ENCODE data around the gene HPGDS. TPM values are rescaled to one million over a fixed set of nuclear protein-coding genes. Genes with fewer than 3 reads are reported as not detected.

The HPGDS gene
- total and polyA plus RNA-seq, 2 donors (not counting 1 experiment from before 2014, with no cell fraction given), result not detected

GRCh38 chr4:94336303-94336702 lies 6.3 kb downstream of the HPGDS start:
- H3K9me3 ChIP-seq (ENCODE audit: control extremely low read depth in 1 of 3, control insufficient read depth in 2 of 3, insufficient read depth in 1 of 3, low read length in 2 of 3), result peaks cover 0 to 3% (median 0%) of the 10 kb centered on the region in 3 donors
- H3K27me3 Mint-ChIP-seq, result no peaks in the 10 kb centered on the region
- ATAC-seq (ENCODE audit: low read depth) (no peak), DNase-seq (no peak)
- H4K20me1 ChIP-seq (ENCODE audit: control insufficient read depth, insufficient read depth, low read length, poor library complexity, severe bottlenecking), result no peaks in the 10 kb centered on the region
- H3K9ac ChIP-seq (ENCODE audit: low read length), result no peak overlapping the region
- WGBS (ENCODE audit: insufficient coverage), result 0% methylated on average over 1 of the region's 3 CpGs
- H3K27ac Mint-ChIP-seq, result no peak overlapping the region
- H2AFZ ChIP-seq (ENCODE audit: insufficient read depth, low read depth, low read length, poor library complexity, severe bottlenecking), result no peak overlapping the region
- no peak overlapping the region for H3K4me3 Mint-ChIP-seq
- H3K4me2 ChIP-seq (replicated peaks; ENCODE audit: low read depth, low read length, poor library complexity, severe bottlenecking), result no peak overlapping the region
- no peaks in the 10 kb centered on the region for H3K79me2 ChIP-seq (ENCODE audit: control insufficient read depth, insufficient read depth, low read length)
- no peak overlapping the region for H3K4me3 ChIP-seq (ENCODE audit: control extremely low read depth in 1 of 5, extremely low read depth in 1 of 5, insufficient read depth in 1 of 5, low read depth in 2 of 5, low read length in 4 of 5)
- no peaks in the 10 kb centered on the region for H3K27me3 ChIP-seq (replicated peaks in 1 of 4; ENCODE audit: control extremely low read depth in 1 of 4, control insufficient read depth in 3 of 4, insufficient read depth in 4 of 4, low read length in 3 of 4)
- no peak overlapping the region for H3K27ac ChIP-seq (ENCODE audit: low read length in 2 of 2)
- ChIA-PET CTCF (interaction anchor here (0.6 to 0.9 kb wide), 2 partner anchors 71 to 132 kb away, joined by 3 read pairs; no protein-coding TSS in a partner anchor), POLR2A (no interaction called here)
- H3K4me1 Mint-ChIP-seq, result peaks cover 13% of the 10 kb centered on the region
- intact Hi-C loops (cut with micrococcal nuclease), result no loop called here
- H3K4me1 ChIP-seq (ENCODE audit: control insufficient read depth in 2 of 2, insufficient read depth in 2 of 2, low read length in 2 of 2), result no peaks in the 10 kb centered on the region
- no peaks in the 10 kb centered on the region for H3K9me3 Mint-ChIP-seq (ENCODE audit: insufficient read depth)
- TF ChIP-seq EZH2 (IDR thresholded peaks at IDR 0.05; ENCODE audit: borderline replicate concordance, insufficient read depth, low read depth, low read length, poor library complexity, severe bottlenecking) (no peak), CTCF (IDR thresholded peaks at IDR 0.05) (no peak)
- no peaks in the 10 kb centered on the region for H3K36me3 ChIP-seq (replicated peaks in 1 of 2; ENCODE audit: control extremely low read depth in 1 of 2, control insufficient read depth in 1 of 2, extremely low read depth in 1 of 2, insufficient read depth in 2 of 2, low read length in 1 of 2)

GRCh38 chr4:94334962-94335361 lies 7.7 kb downstream of the HPGDS start:
- ATAC-seq (ENCODE audit: low read depth) (no peak), DNase-seq (no peak)
- intact Hi-C loops (cut with micrococcal nuclease), result no loop called here
- Histone ChIP-seq H3K4me2 (replicated peaks; ENCODE audit: low read depth, low read length, poor library complexity, severe bottlenecking) (no peak overlapping the region), H3K9me3 (ENCODE audit: control extremely low read depth in 1 of 3, control insufficient read depth in 2 of 3, insufficient read depth in 1 of 3, low read length in 2 of 3) (peaks cover 0 to 2% (median 0%) of the 10 kb centered on the region in 3 donors), H4K20me1 (ENCODE audit: control insufficient read depth, insufficient read depth, low read length, poor library complexity, severe bottlenecking) (no peaks in the 10 kb centered on the region), H2AFZ (ENCODE audit: insufficient read depth, low read depth, low read length, poor library complexity, severe bottlenecking) (no peak overlapping the region), H3K36me3 (replicated peaks in 1 of 2; ENCODE audit: control extremely low read depth in 1 of 2, control insufficient read depth in 1 of 2, extremely low read depth in 1 of 2, insufficient read depth in 2 of 2, low read length in 1 of 2) (no peaks in the 10 kb centered on the region), H3K9ac (ENCODE audit: low read length) (no peak overlapping the region), H3K4me3 (ENCODE audit: control extremely low read depth in 1 of 5, extremely low read depth in 1 of 5, insufficient read depth in 1 of 5, low read depth in 2 of 5, low read length in 4 of 5) (no peak overlapping the region), H3K79me2 (ENCODE audit: control insufficient read depth, insufficient read depth, low read length) (no peaks in the 10 kb centered on the region), H3K4me1 (ENCODE audit: control insufficient read depth in 2 of 2, insufficient read depth in 2 of 2, low read length in 2 of 2) (no peaks in the 10 kb centered on the region), H3K27me3 (replicated peaks in 1 of 4; ENCODE audit: control extremely low read depth in 1 of 4, control insufficient read depth in 3 of 4, insufficient read depth in 4 of 4, low read length in 3 of 4) (no peaks in the 10 kb centered on the region), H3K27ac (ENCODE audit: low read length in 2 of 2) (no peak overlapping the region)
- WGBS (ENCODE audit: insufficient coverage), result no CpG with 5 or more reads among the region's 3 CpGs
- H3K27me3 Mint-ChIP-seq, result peaks cover 5% of the 10 kb centered on the region
- ChIA-PET CTCF (no interaction called here), POLR2A (no interaction called here)
- no peaks in the 10 kb centered on the region for H3K9me3 Mint-ChIP-seq (ENCODE audit: insufficient read depth)
- H3K4me1 Mint-ChIP-seq, result peaks cover 13% of the 10 kb centered on the region
- no peak overlapping the region for H3K4me3 Mint-ChIP-seq
- no peak for TF ChIP-seq EZH2 (IDR thresholded peaks at IDR 0.05; ENCODE audit: borderline replicate concordance, insufficient read depth, low read depth, low read length, poor library complexity, severe bottlenecking)
- TF ChIP-seq CTCF (IDR thresholded peaks at IDR 0.05), result no peak
- H3K27ac Mint-ChIP-seq, result no peak overlapping the region

Measured in B cell (primary cell).